NB4 (cell line): ENCODE results near the gene DNAL1.

Source experiments
- DNase-seq: peaks from one replicate; pipeline ENCODE4 v3.0.0; 2010; ENCODE audit warnings: low read depth
- H3K4me3 ChIP-seq: one replicate; pipeline ENCODE4 v1.5.1; 2011; ENCODE audit warnings: mild to moderate bottlenecking, low read depth, low read length, moderate library complexity
- MYC ChIP-seq: IDR thresholded peaks from 2 replicates; pipeline ENCODE4 v1.6.1; 2011; ENCODE audit warnings: low read depth, low read length
- POLR2A ChIP-seq: IDR thresholded peaks from 2 replicates; pipeline ENCODE4 v1.6.1; 2011; ENCODE audit warnings: mild to moderate bottlenecking; ENCODE audit not compliant: insufficient read length; ENCODE audit errors: extremely low read depth
- TF ChIP-seq, protein P1 (sequence below): IDR thresholded peaks from one replicate; pipeline ENCODE4 v1.5.1; 2012; ENCODE audit warnings: low read depth, low read length
- TF ChIP-seq, protein P2 (sequence below): IDR thresholded peaks from 2 replicates; pipeline ENCODE4 v1.6.1; 2011; ENCODE audit warnings: low read depth, low read length

Gene DNAL1

DNA sequence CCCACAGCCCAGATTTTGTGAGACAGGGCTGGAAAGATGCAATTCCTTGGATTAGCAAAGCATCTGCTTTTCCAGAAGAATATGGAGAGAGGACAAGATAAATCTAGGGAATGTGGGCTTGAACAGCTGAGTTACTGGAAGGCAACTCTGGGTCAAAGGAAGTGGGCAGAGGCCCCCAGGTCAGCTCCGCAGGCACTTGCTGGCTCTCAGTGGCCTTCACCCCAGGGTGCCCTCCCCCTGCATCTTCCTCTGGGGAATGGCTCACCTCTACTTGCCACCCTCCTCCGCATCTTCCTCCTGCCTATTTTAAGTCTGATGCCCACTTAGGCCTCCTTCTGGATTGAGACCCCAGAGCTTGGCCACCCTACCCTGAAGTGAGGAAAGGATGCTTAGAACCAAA lies 79.9 kb downstream of the DNAL1 start:
- H3K4me3 ChIP-seq: no peak overlapping the region
- TF ChIP-seq, protein P1, sequence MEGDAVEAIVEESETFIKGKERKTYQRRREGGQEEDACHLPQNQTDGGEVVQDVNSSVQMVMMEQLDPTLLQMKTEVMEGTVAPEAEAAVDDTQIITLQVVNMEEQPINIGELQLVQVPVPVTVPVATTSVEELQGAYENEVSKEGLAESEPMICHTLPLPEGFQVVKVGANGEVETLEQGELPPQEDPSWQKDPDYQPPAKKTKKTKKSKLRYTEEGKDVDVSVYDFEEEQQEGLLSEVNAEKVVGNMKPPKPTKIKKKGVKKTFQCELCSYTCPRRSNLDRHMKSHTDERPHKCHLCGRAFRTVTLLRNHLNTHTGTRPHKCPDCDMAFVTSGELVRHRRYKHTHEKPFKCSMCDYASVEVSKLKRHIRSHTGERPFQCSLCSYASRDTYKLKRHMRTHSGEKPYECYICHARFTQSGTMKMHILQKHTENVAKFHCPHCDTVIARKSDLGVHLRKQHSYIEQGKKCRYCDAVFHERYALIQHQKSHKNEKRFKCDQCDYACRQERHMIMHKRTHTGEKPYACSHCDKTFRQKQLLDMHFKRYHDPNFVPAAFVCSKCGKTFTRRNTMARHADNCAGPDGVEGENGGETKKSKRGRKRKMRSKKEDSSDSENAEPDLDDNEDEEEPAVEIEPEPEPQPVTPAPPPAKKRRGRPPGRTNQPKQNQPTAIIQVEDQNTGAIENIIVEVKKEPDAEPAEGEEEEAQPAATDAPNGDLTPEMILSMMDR: no peak
- TF ChIP-seq MYC (no peak), POLR2A (no peak)
- TF ChIP-seq, protein P2, sequence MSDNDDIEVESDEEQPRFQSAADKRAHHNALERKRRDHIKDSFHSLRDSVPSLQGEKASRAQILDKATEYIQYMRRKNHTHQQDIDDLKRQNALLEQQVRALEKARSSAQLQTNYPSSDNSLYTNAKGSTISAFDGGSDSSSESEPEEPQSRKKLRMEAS: no peak
- DNase-seq: no peak

DNA sequence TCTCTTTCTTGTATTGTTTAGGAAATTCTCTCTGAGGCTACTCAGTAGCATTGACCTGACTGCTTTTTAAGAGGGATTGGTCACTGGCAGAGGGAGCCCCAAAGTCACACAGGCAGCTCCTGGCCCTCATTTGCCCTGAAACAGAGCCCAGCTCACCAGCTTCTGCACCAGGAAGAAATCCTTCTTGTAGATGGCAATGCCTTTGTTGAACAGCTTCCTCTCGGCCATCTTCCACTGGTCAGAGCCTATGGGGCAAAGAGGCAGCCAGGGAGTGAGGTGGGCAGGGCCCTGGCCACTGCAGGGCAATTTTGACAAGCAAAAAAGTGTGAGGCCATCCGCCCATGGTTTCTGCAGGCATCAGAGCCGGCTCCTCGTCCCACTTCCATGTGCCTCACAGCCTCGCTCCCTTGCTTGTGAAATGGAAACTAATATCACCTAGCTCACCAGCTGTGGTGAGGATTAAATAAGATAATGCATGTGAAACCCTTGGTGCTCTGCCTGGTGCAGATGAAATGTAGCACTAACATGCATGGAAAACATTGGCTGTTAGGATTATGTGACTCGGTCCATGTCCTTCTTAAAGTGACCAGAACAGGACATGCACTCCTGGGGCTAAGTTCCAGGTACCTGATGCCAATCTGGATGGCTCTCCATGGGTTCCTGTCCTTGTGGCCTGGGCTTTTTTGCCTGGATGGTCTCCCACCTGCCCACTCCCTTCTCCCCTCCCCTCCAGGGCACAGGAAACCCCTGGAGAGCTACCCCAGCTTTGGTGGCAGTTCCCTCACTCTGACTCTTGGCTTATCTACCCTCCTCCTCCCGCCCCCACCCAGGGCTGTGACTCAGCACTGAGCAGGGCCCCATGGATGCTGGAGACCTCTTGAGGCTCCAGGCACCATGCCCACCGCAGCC lies 80.6 kb downstream of the DNAL1 start:
- no peak overlapping the region for H3K4me3 ChIP-seq
- peak; percentile 58 for DNase-seq
- TF ChIP-seq, protein P2: no peak
- TF ChIP-seq MYC (no peak), POLR2A (no peak)
- TF ChIP-seq, protein P1: no peak

DNA sequence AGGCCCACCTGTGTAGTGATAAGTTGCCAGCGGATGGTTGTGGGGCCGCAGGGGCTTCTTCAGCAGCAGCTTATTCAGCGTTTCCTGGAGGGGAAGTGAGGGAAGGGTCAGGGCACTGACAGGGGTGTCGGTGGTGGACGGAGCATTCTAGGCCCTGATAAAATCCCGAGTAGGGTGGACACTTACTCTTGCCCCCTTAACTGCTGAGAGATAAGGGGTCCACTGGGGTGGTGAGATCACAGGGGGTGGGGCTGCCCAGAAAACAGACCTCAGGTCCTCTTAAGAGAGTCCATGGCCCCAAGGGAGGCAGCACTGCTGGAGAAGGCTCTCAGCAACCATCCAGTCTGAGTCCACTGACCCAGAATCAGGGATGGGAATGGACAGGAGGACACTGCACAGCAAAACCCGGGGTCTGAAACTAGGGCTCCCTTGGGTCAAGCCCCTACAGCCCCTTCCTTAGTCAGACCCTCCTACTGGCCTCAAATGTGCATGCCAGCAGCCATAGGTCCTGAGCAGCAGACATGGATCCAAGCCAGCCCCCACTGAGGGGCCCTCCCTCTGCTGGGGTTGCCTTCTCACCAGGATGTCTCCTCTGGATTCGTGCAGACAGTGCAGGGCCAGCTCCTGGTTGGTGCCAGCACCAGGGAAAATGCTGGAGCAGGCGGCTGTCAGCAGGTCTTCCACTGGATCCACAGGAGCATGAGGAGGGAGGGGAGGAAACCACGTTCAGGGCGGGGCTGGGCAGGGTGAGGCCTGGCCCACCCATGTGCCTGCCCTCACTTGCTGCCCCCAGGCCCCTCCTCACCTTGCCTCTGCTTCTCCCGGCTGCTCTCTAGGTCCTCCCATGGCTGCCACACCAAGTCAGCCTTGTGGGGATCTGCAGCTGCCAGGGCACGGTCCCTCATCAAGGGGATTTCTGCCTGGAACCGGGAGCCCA lies 81.5 kb downstream of the DNAL1 start:
- H3K4me3 ChIP-seq: no peak overlapping the region
- no peak for DNase-seq
- TF ChIP-seq, protein P1: no peak
- TF ChIP-seq MYC (no peak), POLR2A (no peak)
- TF ChIP-seq, protein P2: no peak

DNA sequence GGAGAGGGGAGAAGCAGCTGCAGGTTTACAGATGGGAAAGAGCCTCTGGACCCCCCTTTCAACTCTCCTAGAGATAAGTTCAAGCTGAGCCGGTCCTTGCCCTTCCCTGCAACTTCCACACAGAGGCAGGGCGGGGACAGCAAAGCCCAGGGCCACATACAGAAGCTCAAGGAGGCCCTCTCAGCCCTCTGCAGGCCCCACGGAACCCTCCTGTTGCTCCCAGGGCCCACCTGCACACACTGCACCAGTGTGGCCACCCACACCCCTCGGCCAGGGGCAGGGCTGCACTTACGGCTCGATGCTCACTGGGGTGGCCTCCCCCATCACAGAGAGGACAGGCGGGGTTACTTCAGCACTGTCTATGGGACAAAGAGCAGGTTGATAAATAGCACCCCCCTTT lies 82.4 kb downstream of the DNAL1 start:
- H3K4me3 ChIP-seq: no peak overlapping the region
- TF ChIP-seq, protein P1: no peak
- TF ChIP-seq MYC (no peak), POLR2A (no peak)
- TF ChIP-seq, protein P2: no peak
- no peak for DNase-seq

DNA sequence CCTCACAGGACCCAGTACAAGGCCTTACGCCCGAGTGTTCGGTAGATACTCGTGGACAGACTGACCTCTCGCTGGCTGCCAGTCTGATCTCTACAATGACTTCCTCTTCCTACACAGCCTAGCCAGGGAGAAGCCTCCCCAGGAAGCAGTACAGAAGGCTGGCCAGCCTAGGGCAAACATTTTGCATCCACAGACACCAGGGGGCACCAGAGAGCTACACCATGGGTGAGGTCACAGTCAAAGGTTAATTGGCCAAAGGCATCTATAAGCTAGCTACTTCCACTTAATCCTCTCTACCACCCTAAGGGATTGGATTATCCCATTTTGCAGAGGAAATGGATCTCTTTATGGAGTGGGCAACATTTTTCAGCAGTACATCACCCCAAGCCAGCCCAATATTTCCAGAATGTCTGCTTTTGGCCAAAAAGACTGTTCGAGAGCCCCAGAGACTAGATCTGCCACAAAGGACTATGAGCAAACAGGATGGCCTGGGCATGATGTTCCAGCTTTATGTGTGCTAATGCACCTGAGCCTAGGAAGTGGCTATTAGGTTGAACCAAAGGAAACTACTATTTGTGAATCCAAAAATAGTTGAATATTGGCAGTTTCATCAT lies 84.0 kb downstream of the DNAL1 start:
- peak; percentile 48; the same call in 1 of the 2 replicates for TF ChIP-seq MYC
- TF ChIP-seq, protein P1: peak; percentile 87
- TF ChIP-seq, protein P2: no peak
- no peak for TF ChIP-seq POLR2A
- peak; percentile 92 for DNase-seq
- no peak overlapping the region for H3K4me3 ChIP-seq
